ENCODE measurements around the gene ZFPM1.

DNA sequence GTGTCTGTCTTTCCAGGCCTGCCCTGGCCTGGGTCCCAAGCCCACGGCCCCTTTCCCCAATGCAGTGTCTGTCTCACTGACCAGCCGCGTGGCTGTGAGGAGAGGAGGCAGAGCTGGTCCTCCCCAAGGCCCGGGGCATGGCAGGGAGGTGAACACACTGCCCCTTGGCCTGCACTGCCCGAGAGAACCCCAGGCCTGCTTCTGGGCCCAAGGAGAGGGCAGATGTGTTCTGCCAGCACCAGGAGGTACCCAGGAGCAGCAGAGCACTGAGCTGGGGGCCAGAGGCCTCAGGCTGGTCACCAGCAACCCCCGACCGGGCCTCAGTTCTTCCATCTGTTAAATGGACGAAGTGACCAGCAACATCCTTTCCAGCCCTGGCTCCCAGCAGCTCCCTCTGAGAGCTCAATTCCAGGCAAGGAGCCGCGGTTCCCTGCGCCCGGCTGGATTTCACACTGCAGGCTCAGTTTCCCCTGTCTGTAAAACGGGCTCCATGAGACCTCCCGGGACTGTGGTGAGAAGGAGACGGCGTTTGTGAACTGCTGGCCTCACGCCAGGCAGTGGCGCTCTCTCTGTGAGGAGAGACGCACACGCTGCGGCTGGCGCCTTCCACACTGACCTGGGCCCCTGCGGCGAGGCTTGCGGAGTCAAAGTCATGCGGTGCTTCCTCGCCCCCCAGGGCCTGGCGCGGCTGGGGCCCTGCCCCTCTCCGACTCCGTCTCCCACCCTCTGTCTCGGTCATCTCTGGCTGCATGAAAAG is 8.1 kb upstream of the ZFPM1 start:
- TF ChIP-seq POLR2AphosphoS5 (IDR thresholded peaks at IDR 0.05; ENCODE audit: borderline replicate concordance, low read depth, low read length) (no peak), EZH2 (IDR thresholded peaks at IDR 0.05) (no peak), FOXP2 (optimal IDR thresholded peaks at IDR 0.05; ENCODE audit: control extremely low read depth, extremely low read length, insufficient read depth) (no peak)
